Measurements from ENCODE around the gene CADPS2.

CADPS2 gene

GRCh38 chr7:122416336-122416735, 469.9 kb downstream of the CADPS2 start:
- H3K4me1 Mint-ChIP-seq (ENCODE audit: low read depth in 2 of 2): no peaks in the 10 kb centered on the region
- H3K4me3 Mint-ChIP-seq: no peak overlapping the region
- H3K36me3 Mint-ChIP-seq (ENCODE audit: insufficient read depth): no peaks in the 10 kb centered on the region
- no peak overlapping the region for H3K27ac Mint-ChIP-seq
- DNase-seq (no peak), ATAC-seq (replicated peaks) (no peak)
- peaks cover 8 to 11% of the 10 kb centered on the region in 2 donors for H3K9me3 Mint-ChIP-seq
- H3K27me3 Mint-ChIP-seq: no peaks in the 10 kb centered on the region

DNA sequence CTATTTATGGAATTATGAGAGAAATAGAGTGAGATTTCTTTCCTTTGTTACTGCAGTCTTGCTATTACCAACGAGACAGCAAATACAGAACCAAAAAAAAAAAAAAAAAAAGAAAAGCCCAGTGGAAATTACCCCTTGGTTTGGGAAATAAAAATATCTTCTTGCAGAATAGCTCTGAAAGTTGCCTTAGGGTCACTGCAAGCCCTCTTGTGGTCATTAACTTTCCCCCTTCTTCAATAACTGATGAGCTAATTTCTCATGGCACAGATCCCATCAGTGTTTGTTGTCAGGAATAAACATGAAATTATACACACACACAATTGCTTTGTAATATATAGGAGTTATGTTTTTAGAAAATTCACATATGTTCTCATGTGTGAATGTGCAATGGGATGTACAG, 470.8 kb downstream of the CADPS2 start:
- ATAC-seq (replicated peaks) (no peak), DNase-seq (no peak)
- no peaks in the 10 kb centered on the region for H3K4me1 Mint-ChIP-seq (ENCODE audit: low read depth in 2 of 2)
- H3K4me3 Mint-ChIP-seq: no peak overlapping the region
- no peak overlapping the region for H3K27ac Mint-ChIP-seq
- no peaks in the 10 kb centered on the region for H3K36me3 Mint-ChIP-seq (ENCODE audit: insufficient read depth)
- peaks cover 7 to 8% of the 10 kb centered on the region in 2 donors for H3K9me3 Mint-ChIP-seq
- no peaks in the 10 kb centered on the region for H3K27me3 Mint-ChIP-seq

- Mint-ChIP-seq H3K4me3 (no peak overlapping the region), H3K36me3 (ENCODE audit: insufficient read depth) (no peaks in the 10 kb centered on the region), H3K27me3 (no peaks in the 10 kb centered on the region), H3K9me3 (peaks cover 4 to 8% of the 10 kb centered on the region in 2 donors), H3K4me1 (ENCODE audit: low read depth in 2 of 2) (no peaks in the 10 kb centered on the region), H3K27ac (no peak overlapping the region)
- ATAC-seq (replicated peaks) (no peak), DNase-seq (no peak)
Observed at GRCh38 chr7:122413339-122413738, 472.9 kb downstream of the CADPS2 start.

GRCh38 chr7:122412883-122413282, 473.4 kb downstream of the CADPS2 start:
- Mint-ChIP-seq H3K27me3 (no peaks in the 10 kb centered on the region), H3K27ac (no peak overlapping the region), H3K4me1 (ENCODE audit: low read depth in 2 of 2) (no peaks in the 10 kb centered on the region), H3K9me3 (peaks cover 3 to 8% of the 10 kb centered on the region in 2 donors), H3K36me3 (ENCODE audit: insufficient read depth) (no peaks in the 10 kb centered on the region), H3K4me3 (no peak overlapping the region)
- no peak for ATAC-seq (replicated peaks)
- no peak for DNase-seq

- H3K4me1 Mint-ChIP-seq (ENCODE audit: low read depth in 2 of 2): no peaks in the 10 kb centered on the region
- DNase-seq: no peak
- H3K36me3 Mint-ChIP-seq (ENCODE audit: insufficient read depth): no peaks in the 10 kb centered on the region
- no peaks in the 10 kb centered on the region for H3K27me3 Mint-ChIP-seq
- ATAC-seq (replicated peaks): no peak
- no peak overlapping the region for H3K27ac Mint-ChIP-seq
- peaks cover 2 to 3% of the 10 kb centered on the region in 2 donors for H3K9me3 Mint-ChIP-seq
- H3K4me3 Mint-ChIP-seq: no peak overlapping the region
Observed at GRCh38 chr7:122412441-122412840, 473.8 kb downstream of the CADPS2 start.

GRCh38 chr7:122407195-122407594, 479.1 kb downstream of the CADPS2 start:
- Mint-ChIP-seq H3K36me3 (ENCODE audit: insufficient read depth) (no peaks in the 10 kb centered on the region), H3K27me3 (no peaks in the 10 kb centered on the region), H3K4me3 (no peak overlapping the region), H3K27ac (no peak overlapping the region), H3K4me1 (ENCODE audit: low read depth in 2 of 2) (no peaks in the 10 kb centered on the region), H3K9me3 (peaks cover 2 to 8% of the 10 kb centered on the region in 2 donors)
- ATAC-seq (replicated peaks) (no peak), DNase-seq (no peak)

- Mint-ChIP-seq H3K4me3 (no peak overlapping the region), H3K9me3 (peaks cover 5 to 8% of the 10 kb centered on the region in 2 donors), H3K4me1 (ENCODE audit: low read depth in 2 of 2) (no peaks in the 10 kb centered on the region), H3K27me3 (no peaks in the 10 kb centered on the region), H3K27ac (no peak overlapping the region), H3K36me3 (ENCODE audit: insufficient read depth) (no peaks in the 10 kb centered on the region)
- ATAC-seq (replicated peaks): no peak
- DNase-seq: no peak
Observed at GRCh38 chr7:122403113-122403512, 483.1 kb downstream of the CADPS2 start.

GRCh38 chr7:122402235-122402634, 484.0 kb downstream of the CADPS2 start:
- Mint-ChIP-seq H3K27ac (no peak overlapping the region), H3K4me3 (no peak overlapping the region), H3K36me3 (ENCODE audit: insufficient read depth) (no peaks in the 10 kb centered on the region), H3K9me3 (peaks cover 5 to 8% of the 10 kb centered on the region in 2 donors), H3K27me3 (no peaks in the 10 kb centered on the region), H3K4me1 (ENCODE audit: low read depth in 2 of 2) (no peaks in the 10 kb centered on the region)
- ATAC-seq (replicated peaks): no peak
- DNase-seq: no peak

DNA sequence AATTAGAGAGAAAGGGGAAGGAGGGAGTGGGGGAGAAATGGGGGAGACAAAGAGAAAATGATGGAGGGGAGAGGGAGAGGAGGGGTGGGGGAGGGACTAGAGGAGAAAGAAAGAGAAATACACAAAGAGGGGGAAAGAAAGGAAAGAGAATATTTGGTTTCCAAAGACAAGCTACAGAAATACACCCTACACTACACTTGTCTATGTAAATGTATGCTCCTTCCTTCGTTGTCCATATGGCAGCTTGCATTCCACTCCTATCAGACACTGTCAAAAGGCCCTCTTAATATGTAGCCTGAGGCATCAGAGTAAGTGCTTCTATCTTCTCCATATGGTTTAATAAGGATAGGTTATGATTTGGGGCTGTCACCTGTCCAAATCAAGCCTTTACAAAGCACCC, 488.9 kb downstream of the CADPS2 start:
- Mint-ChIP-seq H3K36me3 (ENCODE audit: insufficient read depth) (no peaks in the 10 kb centered on the region), H3K9me3 (peaks cover 0 to 3% of the 10 kb centered on the region in 2 donors), H3K27me3 (no peaks in the 10 kb centered on the region), H3K27ac (no peak overlapping the region), H3K4me3 (no peak overlapping the region), H3K4me1 (ENCODE audit: low read depth in 2 of 2) (no peaks in the 10 kb centered on the region)
- no peak for DNase-seq
- no peak for ATAC-seq (replicated peaks)

DNA sequence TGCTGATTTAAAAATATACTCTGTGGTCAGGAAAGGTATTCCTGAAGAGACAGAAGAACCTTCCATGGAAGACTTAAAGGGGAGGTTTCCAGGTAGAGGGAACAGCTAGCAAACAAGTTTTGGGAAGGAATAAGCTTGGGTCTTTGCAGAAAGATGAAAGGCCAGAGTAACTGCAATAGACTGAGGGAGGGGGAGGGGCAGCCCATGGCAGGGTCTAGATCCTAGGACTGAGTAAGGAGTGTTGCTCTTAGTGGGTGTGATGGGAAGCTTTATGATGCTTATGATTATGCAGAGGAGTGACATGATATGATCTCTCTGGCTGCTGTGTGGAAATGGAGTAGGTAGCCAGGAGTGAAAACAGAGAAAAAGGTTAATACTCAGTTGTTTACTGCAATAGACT, 491.7 kb downstream of the CADPS2 start:
- H3K27me3 Mint-ChIP-seq: no peaks in the 10 kb centered on the region
- no peak overlapping the region for H3K4me3 Mint-ChIP-seq
- H3K27ac Mint-ChIP-seq: no peak overlapping the region
- ATAC-seq (replicated peaks): no peak
- no peak for DNase-seq
- no peaks in the 10 kb centered on the region for H3K36me3 Mint-ChIP-seq (ENCODE audit: insufficient read depth)
- peaks cover 0 to 5% of the 10 kb centered on the region in 2 donors for H3K9me3 Mint-ChIP-seq
- H3K4me1 Mint-ChIP-seq (ENCODE audit: low read depth in 2 of 2): no peaks in the 10 kb centered on the region

- H3K36me3 Mint-ChIP-seq (ENCODE audit: insufficient read depth): no peaks in the 10 kb centered on the region
- no peak overlapping the region for H3K4me3 Mint-ChIP-seq
- ATAC-seq (replicated peaks): no peak
- H3K4me1 Mint-ChIP-seq (ENCODE audit: low read depth in 2 of 2): no peaks in the 10 kb centered on the region
- no peak for DNase-seq
- no peaks in the 10 kb centered on the region for H3K27me3 Mint-ChIP-seq
- peaks cover 0 to 4% of the 10 kb centered on the region in 2 donors for H3K9me3 Mint-ChIP-seq
- H3K27ac Mint-ChIP-seq: no peak overlapping the region
Observed at GRCh38 chr7:122384528-122384927, 501.7 kb downstream of the CADPS2 start.

DNA sequence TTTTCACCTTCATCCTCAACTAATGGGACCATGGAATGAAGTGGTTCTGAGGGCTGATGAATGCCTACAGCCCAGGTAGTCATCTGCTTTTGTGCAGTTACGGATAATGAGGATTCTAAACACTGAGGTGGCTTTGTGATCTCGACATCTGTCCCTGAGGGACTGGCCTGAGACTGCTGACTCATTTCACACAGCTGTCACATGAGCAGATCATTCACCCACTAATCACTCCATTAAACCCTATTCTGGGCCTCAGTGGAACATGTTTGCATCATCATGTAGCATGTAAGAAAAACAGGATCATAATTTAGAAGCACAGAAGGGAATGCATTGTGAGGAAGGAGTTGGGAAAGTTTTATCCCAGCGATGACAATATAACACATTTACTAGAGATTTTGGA, 502.3 kb downstream of the CADPS2 start:
- no peaks in the 10 kb centered on the region for H3K4me1 Mint-ChIP-seq (ENCODE audit: low read depth in 2 of 2)
- no peak for ATAC-seq (replicated peaks)

DNA sequence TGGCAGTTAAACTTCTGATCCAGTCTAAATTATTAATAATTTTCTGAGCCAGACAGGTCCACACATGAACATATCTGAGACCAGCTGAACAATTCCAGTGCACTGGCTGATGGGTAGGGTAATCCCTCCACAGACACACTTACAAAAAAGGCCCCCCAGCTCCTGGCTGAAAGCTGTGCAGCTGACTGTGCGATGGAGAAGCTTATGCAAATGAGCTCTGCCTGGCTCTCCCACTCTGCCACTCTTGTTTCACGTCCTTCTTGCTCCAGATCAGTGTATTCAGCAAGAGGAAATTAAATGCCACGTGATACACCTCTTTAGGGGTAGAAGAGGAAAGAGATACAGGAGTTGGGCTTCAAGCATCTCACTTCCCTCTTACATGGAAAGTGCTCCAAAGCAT, 505.3 kb downstream of the CADPS2 start:
- no peaks in the 10 kb centered on the region for H3K27me3 Mint-ChIP-seq
- H3K4me1 Mint-ChIP-seq (ENCODE audit: low read depth in 2 of 2): no peaks in the 10 kb centered on the region
- no peaks in the 10 kb centered on the region for H3K36me3 Mint-ChIP-seq (ENCODE audit: insufficient read depth)
- no peak overlapping the region for H3K4me3 Mint-ChIP-seq
- H3K27ac Mint-ChIP-seq: no peak overlapping the region
- ATAC-seq (replicated peaks) (no peak), DNase-seq (no peak)
- peaks cover 0 to 6% of the 10 kb centered on the region in 2 donors for H3K9me3 Mint-ChIP-seq

More for the DNA sequence above, 502.3 kb downstream of the CADPS2 start:
- no peaks in the 10 kb centered on the region for H3K36me3 Mint-ChIP-seq (ENCODE audit: insufficient read depth)
- no peak for DNase-seq
- H3K27me3 Mint-ChIP-seq: no peaks in the 10 kb centered on the region
- H3K4me3 Mint-ChIP-seq: no peak overlapping the region
- no peak overlapping the region for H3K27ac Mint-ChIP-seq
- peaks cover 0 to 4% of the 10 kb centered on the region in 2 donors for H3K9me3 Mint-ChIP-seq

GRCh38 chr7:122379491-122379890, 506.8 kb downstream of the CADPS2 start:
- H3K9me3 Mint-ChIP-seq: peaks cover 0 to 6% of the 10 kb centered on the region in 2 donors
- no peaks in the 10 kb centered on the region for H3K36me3 Mint-ChIP-seq (ENCODE audit: insufficient read depth)
- H3K4me1 Mint-ChIP-seq (ENCODE audit: low read depth in 2 of 2): no peaks in the 10 kb centered on the region
- ATAC-seq (replicated peaks) (no peak), DNase-seq (no peak)
- H3K4me3 Mint-ChIP-seq: no peak overlapping the region
- H3K27ac Mint-ChIP-seq: no peak overlapping the region
- H3K27me3 Mint-ChIP-seq: no peaks in the 10 kb centered on the region

DNA sequence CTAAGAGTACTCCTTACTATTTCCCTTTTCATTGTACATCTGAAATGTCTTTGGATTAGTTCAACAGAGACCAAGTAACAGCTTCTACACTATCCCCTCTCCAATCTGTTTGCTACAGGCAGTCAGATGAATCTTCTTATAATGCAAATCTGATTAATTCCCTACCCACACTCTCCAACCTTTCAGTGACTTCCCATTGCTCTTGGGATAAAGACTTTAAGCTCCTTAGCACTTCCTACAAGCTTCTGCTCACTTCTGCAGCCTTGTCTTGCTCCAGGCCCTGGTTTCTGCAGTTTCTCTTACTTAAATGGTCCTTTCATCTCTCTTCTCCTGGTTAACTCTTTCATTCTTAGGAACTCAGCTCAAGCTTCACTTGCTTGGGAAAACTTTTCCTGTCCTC, 516.5 kb downstream of the CADPS2 start:
- Mint-ChIP-seq H3K9me3 (peaks cover 22 to 33% of the 10 kb centered on the region in 2 donors), H3K4me3 (no peak overlapping the region), H3K4me1 (ENCODE audit: low read depth in 2 of 2) (no peaks in the 10 kb centered on the region), H3K27ac (no peak overlapping the region), H3K36me3 (ENCODE audit: insufficient read depth) (no peaks in the 10 kb centered on the region), H3K27me3 (no peaks in the 10 kb centered on the region)
- no peak for ATAC-seq (replicated peaks)
- DNase-seq: no peak
